ENCODE data around the gene EPAS1.
"Not testable (repeated sequence)": the region's sequence is repeated elsewhere in the genome, so short reads cannot be mapped to it uniquely, and the experiment has no call there.

The EPAS1 gene

GRCh38 chr2:46386763-46387162, 89.6 kb downstream of the EPAS1 start:
- DNase-seq: no peak

- no peak for DNase-seq
These were observed 90.1 kb downstream of the EPAS1 start for GRCh38 chr2:46387292-46387691.

GRCh38 chr2:46387886-46388515, 90.8 kb downstream of the EPAS1 start:
- no peak for DNase-seq

- no peak for DNase-seq
These were observed 91.7 kb downstream of the EPAS1 start for GRCh38 chr2:46388881-46389280.

GRCh38 chr2:46389417-46389916, 92.3 kb downstream of the EPAS1 start:
- no peak for DNase-seq

GRCh38 chr2:46390036-46390435, 92.8 kb downstream of the EPAS1 start:
- DNase-seq: no peak

- no peak for DNase-seq
These were observed 93.7 kb downstream of the EPAS1 start for GRCh38 chr2:46390901-46391395.

GRCh38 chr2:46392561-46393346, 95.5 kb downstream of the EPAS1 start:
- DNase-seq: no peak

GRCh38 chr2:46393347-46393820, 96.2 kb downstream of the EPAS1 start:
- DNase-seq: no peak

GRCh38 chr2:46393865-46394264, 96.7 kb downstream of the EPAS1 start:
- DNase-seq: no peak

GRCh38 chr2:46394649-46395510, 97.7 kb downstream of the EPAS1 start:
- no peak for DNase-seq

- not testable (repeated sequence) for DNase-seq
These were observed 98.5 kb downstream of the EPAS1 start for GRCh38 chr2:46395730-46396129.

GRCh38 chr2:46400016-46400415, 102.8 kb downstream of the EPAS1 start:
- DNase-seq: no peak

- DNase-seq: no peak
These were observed 105.7 kb downstream of the EPAS1 start for GRCh38 chr2:46402874-46403273.

GRCh38 chr2:46404181-46404759, 107.1 kb downstream of the EPAS1 start:
- DNase-seq: no peak

- DNase-seq: no peak
These were observed 110.7 kb downstream of the EPAS1 start for GRCh38 chr2:46407852-46408455.

- no peak for DNase-seq
These were observed 112.5 kb downstream of the EPAS1 start for GRCh38 chr2:46409756-46410155.

- DNase-seq: no peak
These were observed 113.4 kb downstream of the EPAS1 start for GRCh38 chr2:46410273-46411244.

- no peak for DNase-seq
These were observed 114.0 kb downstream of the EPAS1 start for GRCh38 chr2:46411245-46411641.

GRCh38 chr2:46411985-46412384, 114.8 kb downstream of the EPAS1 start:
- no peak for DNase-seq

- DNase-seq: no peak
These were observed 115.9 kb downstream of the EPAS1 start for GRCh38 chr2:46413111-46413510.

Data from activated naive CD4-positive, alpha-beta T cell treated with Interleukin-2 at 50 U/mL for 16 hours (primary cell).